SU-DHL-6 (cell line): ENCODE results near the gene VAV3.

Experiments used
- CTCF ChIP-seq: fragments of 200-600 bp; sonication (generic); IDR thresholded peaks from one replicate; pipeline ENCODE4 v1.5.1; 2017; ENCODE audit warnings: antibody characterized with exemption, mild to moderate bottlenecking, low read length, moderate library complexity; ENCODE audit not compliant: insufficient read depth, poor library complexity, severe bottlenecking
- EZH2phosphoT487 ChIP-seq: fragments of 200-600 bp; sonication (generic), shearing (Covaris generic); conservative IDR thresholded peaks from 2 replicates; pipeline ENCODE4 v1.6.1; 2018; ENCODE audit warnings: mild to moderate bottlenecking, antibody characterized with exemption, low read length, moderate library complexity, mixed read lengths

- TF ChIP-seq CTCF (no peak), EZH2phosphoT487 (no peak)
Measured at GRCh38 chr1:107570768-107571167, 394.2 kb downstream of the VAV3 start.
